Tibial nerve (tissue), 4 donors: Measurements from ENCODE around the gene MRPS9.

Experiments used
- EP300 ChIP-seq, 2 donors: sonication (generic); formaldehyde crosslinking; IDR thresholded peaks; one replicate each; pipeline ENCODE4 v1.6.1; 2017; ENCODE audit warnings: antibody characterized with exemption in 2 of 2, mild to moderate bottlenecking in 1 of 2
- TF ChIP-seq, protein P1 (sequence below), 5 experiments: fragments of 200-600 bp in 3 of 5; fragments of 450-650 bp in 2 of 5; sonication (generic) in 3 of 5; IDR thresholded peaks; one replicate each; pipeline ENCODE4 v1.5.1; 2016 to 2019; ENCODE audit warnings: antibody characterized with exemption in 5 of 5, mild to moderate bottlenecking in 3 of 5, moderate library complexity in 2 of 5

- TF ChIP-seq, protein P1, sequence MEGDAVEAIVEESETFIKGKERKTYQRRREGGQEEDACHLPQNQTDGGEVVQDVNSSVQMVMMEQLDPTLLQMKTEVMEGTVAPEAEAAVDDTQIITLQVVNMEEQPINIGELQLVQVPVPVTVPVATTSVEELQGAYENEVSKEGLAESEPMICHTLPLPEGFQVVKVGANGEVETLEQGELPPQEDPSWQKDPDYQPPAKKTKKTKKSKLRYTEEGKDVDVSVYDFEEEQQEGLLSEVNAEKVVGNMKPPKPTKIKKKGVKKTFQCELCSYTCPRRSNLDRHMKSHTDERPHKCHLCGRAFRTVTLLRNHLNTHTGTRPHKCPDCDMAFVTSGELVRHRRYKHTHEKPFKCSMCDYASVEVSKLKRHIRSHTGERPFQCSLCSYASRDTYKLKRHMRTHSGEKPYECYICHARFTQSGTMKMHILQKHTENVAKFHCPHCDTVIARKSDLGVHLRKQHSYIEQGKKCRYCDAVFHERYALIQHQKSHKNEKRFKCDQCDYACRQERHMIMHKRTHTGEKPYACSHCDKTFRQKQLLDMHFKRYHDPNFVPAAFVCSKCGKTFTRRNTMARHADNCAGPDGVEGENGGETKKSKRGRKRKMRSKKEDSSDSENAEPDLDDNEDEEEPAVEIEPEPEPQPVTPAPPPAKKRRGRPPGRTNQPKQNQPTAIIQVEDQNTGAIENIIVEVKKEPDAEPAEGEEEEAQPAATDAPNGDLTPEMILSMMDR (IDR thresholded peaks at IDR 0.05) = no peak
- TF ChIP-seq EP300 (IDR thresholded peaks at IDR 0.05) = no peak
Measured at GRCh38 chr2:105103481-105103880, 65.6 kb downstream of the MRPS9 start.
